HG02678 (cell line): ENCODE results near the gene ANKIB1.
"Not testable (repeated sequence)": the region's sequence is repeated elsewhere in the genome, so short reads cannot be mapped to it uniquely, and the experiment has no call there.

Experiments used
- ATAC-seq: cut with Tn5 transposase; IDR thresholded peaks from one replicate; pipeline ENCODE4 v1.9.1; 2021; ENCODE audit warnings: mild to moderate bottlenecking, moderate library complexity; ENCODE audit not compliant: unreplicated experiment

The ANKIB1 gene

DNA sequence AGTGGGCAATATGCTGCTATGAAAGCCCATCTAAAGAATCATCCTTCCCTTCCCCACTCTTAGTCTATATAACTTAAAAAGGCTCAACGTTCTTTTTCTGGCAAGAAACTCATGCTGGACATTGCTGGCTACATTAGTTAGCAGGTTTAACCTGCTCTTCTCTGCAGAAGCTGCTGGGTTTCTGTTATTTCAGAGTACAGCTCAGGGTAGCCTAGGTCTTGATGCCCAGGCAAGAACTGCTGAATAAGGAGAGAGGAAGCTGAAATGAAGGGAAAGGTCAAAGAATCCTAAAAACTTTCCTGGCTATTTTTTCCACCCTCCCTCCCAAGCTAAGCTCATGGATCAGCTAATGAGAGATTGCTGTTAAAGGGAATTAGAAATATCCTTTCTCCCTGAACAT lies 79.4 kb downstream of the ANKIB1 start:
- no peak for ATAC-seq

DNA sequence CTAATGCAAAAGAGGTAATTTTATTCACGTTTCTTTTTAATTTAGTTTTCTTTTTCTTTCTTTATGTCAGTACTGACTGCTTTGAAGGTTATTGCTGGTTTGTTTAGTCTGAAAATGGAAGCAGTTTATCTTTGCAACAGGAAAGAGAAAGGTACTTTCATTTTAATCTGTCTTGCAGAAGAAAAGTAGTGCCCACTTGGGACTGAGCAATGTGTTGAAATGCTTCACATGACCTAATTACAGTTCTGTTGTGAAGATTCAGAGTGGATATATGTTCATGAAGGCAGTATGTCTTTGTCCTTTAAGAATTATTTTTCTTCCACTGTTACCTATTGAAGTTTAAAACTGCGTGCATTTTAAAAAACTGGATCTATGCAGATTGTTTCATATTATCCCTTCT lies 80.1 kb downstream of the ANKIB1 start:
- ATAC-seq = no peak

DNA sequence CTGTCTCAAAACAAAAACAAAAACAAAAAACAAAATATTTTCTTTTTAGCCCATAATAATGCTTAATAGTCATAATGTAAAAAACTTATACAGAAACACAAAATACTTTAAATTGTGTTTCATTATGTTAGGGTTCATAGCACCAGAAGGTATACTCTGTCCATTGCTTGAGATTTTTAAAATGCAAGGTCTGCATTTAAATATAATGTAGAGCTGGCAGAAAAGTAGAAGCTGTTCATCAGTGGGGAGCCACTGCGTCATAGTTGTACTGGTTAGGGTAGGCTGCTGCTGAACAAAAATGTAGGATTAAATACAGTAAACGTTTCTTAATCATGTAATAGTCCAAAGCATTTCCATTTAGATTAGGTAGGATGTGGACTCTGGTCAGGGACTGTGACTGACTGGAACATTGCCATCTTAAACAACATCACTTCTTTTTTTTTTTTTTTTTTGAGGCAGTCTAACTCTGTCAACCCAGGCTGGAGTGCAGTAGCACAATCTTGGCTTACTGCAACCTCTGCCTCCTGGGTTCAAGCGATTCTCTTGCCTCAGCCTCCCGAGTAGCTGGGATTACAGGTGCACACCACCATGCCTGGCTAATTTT lies 85.2 kb downstream of the ANKIB1 start:
- no peak for ATAC-seq

DNA sequence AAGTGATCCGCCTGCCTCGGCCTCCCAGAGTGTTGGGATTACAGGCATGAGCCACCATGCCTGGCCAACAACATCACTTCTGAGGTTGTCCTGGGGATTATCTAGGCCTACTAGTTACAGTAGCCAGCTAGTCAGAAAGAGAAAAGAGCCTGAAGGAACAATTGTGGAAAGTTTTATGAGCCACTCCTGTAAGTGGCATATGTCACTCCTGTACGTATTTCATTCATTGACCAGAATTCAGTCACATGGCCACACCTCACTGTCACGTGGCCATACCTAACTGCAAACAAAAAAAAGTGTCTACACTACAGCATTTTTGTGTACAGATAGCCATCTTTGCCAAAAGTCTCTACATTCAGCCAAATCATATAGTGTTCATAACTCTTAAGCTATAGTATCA lies 85.7 kb downstream of the ANKIB1 start:
- no peak for ATAC-seq

DNA sequence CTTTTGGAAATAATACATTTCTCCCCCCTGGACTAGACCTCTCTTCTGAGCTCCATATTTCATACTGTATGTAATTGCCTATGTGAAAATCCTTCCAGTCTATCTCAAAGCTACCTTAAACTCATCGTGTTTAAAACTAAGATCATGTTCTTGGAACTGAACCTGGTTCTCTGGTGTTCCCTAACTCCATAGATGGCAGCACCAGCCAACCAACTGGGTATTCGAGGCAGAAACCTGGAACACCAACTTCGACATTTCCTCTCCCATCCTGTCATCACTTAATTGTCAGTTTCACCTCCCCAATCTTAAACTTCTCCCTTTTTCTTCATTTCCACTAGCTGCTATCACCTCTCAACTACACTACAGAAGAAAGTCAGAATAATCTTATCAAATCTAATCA lies 87.0 kb downstream of the ANKIB1 start:
- ATAC-seq = no peak

DNA sequence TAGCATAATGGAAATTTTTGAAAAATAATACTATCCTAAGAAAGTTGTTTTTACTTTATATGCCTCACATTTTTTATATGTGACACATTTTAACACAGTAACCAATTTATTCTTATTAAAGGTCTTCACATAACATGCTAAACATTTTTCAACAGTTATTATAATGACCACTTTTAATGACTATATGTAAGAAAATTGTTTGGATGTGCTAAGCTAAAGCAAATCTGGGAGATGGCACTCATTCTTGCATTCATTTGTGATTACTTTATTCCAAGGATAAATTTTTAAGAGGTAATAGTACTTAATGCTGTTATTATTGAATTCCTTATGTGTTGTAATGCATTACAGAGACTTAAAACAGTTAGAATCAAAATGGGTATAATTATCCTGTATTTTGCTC lies 88.1 kb downstream of the ANKIB1 start:
- no peak for ATAC-seq

DNA sequence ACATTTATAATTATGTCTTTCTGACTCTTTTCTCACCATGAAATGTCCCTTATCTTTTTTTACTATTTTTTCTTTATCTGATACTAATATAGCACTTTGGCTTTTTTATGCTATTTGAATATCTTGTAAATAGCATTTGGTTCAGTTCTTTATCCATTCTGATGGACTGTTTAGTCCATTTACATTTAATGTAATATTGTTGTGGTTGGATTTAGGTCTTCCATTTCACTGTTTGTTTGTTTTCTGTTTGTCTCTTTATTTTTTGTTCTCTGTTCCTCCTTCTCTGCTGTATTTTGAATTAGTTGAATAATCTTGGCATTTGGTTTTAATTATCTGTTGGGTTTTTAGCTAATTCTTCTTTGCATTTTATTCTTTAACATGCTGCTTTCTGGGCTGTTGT lies 89.8 kb downstream of the ANKIB1 start:
- no peak for ATAC-seq

DNA sequence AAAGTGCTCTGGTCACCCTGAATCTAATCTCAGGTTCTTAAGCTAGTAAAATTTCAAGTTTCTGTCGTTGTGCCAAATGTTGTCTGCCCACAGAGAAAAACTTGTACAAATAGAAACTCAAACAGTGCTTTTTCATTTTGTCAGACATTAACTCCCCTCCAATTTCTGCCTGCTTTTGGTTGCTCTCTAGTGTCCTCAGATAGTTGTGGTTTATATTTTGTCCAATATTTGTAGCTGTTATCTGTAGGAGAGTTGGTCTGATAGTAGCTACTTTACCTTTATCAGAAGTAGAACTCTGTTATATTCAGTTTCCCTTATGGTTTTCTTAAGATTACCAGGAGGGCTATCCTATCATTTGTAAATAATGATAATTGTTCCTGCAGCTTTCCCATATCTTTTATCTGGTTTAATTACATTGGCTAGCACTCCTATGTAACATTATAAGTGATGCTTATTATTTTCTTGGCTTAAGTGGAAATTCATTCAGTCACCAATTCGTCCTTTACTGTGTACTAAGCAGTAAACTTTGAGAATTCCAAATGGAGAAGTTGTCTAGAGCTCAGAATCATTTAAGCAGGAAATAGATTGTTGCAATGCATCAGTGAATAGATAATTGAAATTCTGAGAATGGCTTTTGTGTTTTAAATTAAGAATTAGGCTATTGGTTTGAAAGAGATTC lies 91.0 kb downstream of the ANKIB1 start:
- ATAC-seq = no peak

DNA sequence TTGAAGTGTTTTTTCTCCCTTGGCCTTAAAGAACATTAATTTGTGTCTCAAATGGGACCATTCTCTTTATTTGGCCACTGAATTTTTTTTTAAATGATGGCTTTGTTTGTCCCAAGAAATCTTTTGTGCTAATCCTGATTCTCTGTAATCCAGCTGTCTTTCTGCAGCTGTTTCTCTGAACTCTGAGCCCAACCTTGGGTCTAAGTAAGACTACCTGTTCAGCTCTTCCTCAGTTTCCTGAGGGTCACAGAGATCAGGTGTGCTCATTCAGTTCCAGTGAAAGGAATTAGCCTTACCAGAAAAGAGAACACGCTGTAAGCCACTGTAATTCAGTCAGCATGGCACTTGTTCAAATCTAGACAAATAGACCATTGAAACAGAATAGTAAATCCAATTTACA lies 94.2 kb downstream of the ANKIB1 start:
- no peak for ATAC-seq

DNA sequence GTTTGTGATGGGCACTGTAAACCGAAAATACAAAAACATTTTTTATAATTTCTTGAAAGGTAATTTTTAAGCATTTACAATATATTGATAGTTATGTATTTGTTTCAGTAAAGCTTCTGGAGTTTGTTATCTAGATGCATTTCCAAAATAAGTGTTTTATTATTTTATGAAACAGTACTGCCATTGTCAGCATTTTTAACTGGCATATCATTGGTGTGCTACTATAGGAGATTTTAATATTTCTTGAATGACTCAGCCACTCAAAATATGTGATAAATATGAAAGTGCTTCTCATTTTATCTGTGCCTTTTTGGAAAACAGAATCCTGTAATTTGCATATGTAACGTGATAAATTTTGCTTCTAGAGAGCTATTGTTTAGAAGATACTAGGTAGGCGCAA lies 97.9 kb downstream of the ANKIB1 start:
- no peak for ATAC-seq

DNA sequence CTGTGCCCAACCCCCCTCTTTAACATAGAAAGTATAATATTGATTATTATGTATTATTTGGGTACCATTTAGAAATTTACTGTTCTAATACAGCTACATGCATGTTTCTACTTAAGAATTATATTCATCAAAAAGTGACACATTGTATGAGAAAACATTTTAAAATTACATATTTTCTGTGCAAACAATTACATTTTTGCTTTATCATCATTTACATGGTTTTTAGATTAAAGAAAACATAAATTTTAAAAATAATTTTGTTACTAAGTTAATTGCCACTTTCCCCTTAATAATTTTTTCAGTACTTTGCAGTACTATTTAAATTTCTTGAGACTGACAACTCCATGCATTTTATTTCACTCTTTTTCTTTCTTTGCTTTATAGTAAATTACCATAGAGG lies 106.2 kb downstream of the ANKIB1 start:
- ATAC-seq = no peak

DNA sequence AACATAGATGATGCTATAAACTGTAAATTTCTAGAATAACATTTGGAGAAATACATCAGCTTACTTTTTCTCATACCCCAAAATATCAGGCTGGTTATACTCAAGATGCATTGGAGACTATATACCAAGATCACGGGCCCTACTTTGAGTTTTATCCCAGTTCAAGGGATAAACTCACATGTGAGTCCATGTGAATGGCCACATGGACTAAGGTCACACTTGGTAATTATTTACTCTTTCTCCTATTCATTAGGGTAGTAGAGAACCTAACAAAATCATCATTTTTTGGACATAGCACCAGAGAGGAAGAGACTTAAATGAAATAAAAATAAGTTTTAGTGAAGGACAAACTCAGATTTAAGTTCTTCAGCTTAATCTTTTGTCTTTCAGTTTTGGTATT lies 108.4 kb downstream of the ANKIB1 start:
- no peak for ATAC-seq

DNA sequence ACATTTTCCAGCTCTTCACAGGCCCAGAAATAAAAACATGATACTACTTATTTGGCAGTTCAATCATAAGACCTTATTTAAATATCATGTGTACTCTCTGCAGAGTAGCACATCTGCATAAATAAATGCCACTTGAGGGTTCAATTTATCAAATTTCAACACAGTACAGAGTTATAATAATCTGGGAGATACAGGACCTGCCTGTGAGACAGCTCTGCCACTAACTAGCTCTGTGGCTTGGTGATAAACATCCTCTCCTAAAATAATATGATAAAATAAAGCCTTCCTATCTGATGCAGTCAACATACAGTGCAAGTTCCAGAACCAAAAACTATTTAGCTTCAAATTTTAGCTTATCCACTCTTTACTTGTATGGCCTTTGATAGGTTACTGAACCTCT lies 110.6 kb downstream of the ANKIB1 start:
- ATAC-seq = no peak

DNA sequence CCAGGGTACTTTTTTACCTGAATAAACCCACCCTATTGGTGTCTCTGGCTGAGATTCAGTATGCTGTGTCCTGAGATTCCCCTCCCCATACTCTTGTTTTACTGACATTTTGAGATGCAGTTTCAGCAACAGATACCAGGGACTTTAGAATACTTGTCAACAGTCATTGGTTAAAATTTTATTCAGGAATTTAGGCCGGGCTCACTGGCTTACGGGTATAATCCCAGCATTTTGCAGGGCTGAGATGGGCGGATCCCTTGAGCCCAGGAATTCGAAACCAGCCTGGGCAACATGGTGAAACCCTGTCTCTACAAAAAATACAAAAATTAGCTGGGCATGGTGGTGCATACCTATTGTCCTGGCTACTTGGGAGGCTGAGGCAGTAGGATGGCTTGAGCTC lies 111.5 kb downstream of the ANKIB1 start:
- no peak for ATAC-seq

DNA sequence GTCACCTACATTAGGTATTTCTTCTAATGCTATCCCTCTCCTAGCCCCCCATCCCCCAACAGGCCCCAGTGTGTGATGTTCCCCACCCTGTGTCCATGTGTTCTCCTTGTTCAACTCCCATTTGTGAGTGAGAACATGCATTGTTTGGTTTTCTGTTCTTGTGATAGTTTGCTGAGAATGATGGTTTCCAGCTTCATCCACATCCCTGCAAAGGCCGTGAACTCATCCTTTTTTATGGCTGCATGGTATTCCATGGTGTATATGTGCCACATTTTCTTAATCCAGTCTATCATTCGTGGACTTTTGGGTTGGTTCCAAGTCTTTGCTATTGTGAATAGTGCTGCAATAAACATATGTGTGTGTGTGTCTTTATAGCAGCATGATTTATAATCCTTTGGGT lies 113.4 kb downstream of the ANKIB1 start:
- ATAC-seq = not testable (repeated sequence)

DNA sequence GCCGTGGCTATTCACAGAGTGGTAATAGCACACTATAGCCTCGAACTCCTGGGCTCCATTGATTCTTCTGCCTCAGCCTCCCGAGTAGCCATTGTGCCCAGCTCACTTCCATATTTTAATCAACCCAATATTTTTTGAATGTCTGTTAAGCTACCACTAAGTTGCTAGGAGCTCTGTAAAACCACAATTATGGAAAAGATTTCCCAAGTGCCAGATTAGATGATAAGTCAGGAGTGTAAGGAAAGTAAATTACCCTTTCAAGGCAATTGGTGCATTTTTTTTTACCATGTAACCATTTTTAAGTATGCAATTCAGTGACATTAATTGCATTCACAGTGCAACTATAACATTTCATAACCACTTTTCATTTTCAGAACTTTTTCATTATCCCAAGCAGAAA lies 114.0 kb downstream of the ANKIB1 start:
- ATAC-seq = no peak

DNA sequence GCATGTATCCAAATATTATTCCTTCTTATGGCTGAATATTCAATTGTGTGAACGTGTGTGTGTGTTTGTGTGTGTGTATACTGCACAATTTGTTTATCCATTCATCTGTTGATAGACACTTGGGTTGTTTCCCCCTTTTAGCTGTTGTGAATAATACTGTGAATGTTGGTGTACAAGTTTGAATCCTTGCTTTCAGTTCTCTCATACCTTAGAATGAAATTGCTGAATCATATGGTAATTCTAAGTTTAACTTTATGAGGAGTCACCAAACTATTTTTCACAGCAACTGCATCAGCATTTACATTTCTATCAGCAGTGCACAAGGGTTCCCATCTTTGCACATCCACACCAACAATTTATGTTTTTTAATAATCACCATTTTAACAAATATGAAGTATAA lies 114.6 kb downstream of the ANKIB1 start:
- no peak for ATAC-seq

DNA sequence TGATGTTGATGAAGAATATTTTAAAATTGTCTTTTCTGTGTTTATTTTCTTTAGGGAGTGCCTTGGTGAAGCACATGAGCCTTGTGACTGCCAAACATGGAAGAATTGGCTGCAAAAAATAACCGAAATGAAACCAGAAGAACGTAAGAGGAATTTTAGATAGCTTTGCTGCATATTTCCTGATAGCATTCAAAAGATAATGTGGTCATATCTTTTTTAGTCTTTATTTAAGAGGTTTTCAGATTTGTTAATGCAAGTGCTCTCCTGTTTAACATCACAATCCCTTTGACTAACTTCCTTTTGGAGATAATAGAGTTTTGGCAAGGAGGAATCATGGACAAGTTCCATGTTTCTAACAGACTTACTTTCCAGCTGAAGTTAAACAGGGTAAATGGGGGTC lies 116.4 kb downstream of the ANKIB1 start:
- ATAC-seq = no peak

DNA sequence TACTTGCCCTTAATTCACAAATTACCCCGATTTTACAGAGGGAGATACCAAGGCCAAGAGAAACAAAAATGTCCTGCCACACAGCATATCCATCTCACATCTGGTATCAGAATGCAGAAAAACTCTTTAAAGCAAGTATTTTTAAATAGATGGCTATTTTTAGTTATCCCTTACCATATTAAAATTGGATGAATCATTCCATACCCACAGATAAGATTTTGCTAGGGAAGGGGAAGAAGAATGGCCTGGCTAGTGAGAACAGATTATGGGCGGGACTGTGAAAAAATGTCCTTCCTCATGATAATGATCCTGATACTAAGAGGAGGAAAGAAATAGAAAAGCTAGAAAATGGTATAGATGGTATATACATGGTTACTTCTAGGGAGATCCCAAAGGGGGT lies 121.0 kb downstream of the ANKIB1 start:
- no peak for ATAC-seq

DNA sequence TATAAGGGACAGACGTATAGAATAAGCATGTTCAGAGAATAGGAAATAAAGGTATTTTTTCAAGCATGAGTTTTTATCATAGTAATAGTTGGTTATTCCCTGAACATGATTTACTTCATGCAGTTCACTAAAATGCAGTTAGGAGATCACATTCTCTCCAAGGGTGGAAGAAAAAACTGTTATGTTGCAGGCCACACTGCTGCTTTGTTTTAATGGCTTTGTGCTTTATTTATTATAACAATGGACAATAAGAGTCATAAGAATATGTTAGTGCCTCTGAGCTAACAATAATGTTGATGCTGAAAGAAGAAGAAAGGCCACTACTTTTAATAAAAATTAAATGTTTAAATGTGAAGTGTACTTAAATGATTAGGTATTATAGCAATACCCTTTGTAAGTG lies 123.0 kb downstream of the ANKIB1 start:
- ATAC-seq = no peak

DNA sequence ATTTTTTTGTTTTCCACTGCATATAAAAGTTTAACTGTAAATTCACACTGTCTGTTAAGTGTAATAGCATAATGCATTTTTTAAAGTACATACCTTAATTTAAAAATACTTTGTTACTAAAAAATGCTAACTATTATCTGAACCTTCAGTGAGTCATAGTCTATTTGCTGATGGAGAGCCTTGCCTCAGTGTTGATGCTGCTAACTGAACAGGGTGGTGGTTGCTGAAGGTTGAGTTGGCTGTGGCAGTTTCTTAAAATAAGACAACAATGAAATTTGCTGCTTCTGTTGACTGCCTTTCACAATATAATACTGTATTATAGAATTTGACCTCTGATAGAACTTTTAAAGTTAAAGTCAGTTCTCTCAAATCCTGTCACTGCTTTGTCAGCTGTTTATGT lies 129.2 kb downstream of the ANKIB1 start:
- no peak for ATAC-seq

DNA sequence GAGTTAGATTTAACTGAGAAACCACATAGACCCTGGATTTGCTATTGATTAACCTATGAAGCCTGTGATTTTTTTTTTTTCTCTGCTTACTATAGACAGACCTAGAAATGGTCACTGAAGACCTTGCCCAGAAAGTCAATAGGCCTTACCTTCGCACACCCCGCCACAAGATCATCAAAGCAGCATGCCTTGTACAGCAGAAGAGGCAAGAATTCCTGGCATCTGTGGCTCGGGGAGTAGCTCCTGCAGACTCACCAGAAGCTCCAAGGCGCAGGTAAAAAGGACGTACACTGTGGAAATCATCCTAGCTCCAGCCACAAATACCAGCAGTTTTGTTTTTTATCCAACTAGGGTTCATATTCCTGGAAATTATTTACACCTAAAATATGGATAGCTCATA lies 145.3 kb downstream of the ANKIB1 start:
- ATAC-seq = no peak

DNA sequence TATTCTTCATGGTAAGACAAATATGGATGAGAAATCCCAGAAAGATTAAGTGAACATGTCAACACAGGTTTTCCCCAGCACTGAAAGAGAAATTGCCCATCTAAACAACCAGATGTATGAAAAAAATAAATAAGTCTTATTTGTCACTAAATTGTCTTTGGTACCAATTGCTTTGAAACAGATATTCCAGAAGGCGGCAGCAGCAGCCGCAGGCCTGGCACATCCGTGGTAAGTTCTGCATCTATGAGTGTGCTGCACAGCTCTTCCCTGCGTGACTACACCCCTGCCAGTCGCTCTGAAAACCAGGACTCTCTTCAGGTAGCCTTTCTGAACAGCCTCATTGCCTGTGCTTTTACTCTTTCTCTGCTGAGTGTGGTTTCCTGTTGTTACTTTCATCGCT lies 151.8 kb downstream of the ANKIB1 start:
- ATAC-seq = no peak
